ENCODE results near the gene FAIM2. TPM values are rescaled to one million over a fixed set of nuclear protein-coding genes. Genes with fewer than 3 reads are reported as not detected.

Gene FAIM2
- total RNA-seq, 2 donors from 2014 or later, result 2.8 TPM

GRCh38 chr12:49828133-49829091 is 75.3 kb downstream of the FAIM2 start, which contains the start of gene NCKAP5L:
TSS of gene NCKAP5L (minus strand) at chr12:49828413. CDS start at chr12:49804044, 24,369 bp downstream.
- no peaks in the 10 kb centered on the region for H3K9me3 ChIP-seq
- TF ChIP-seq, protein P1, sequence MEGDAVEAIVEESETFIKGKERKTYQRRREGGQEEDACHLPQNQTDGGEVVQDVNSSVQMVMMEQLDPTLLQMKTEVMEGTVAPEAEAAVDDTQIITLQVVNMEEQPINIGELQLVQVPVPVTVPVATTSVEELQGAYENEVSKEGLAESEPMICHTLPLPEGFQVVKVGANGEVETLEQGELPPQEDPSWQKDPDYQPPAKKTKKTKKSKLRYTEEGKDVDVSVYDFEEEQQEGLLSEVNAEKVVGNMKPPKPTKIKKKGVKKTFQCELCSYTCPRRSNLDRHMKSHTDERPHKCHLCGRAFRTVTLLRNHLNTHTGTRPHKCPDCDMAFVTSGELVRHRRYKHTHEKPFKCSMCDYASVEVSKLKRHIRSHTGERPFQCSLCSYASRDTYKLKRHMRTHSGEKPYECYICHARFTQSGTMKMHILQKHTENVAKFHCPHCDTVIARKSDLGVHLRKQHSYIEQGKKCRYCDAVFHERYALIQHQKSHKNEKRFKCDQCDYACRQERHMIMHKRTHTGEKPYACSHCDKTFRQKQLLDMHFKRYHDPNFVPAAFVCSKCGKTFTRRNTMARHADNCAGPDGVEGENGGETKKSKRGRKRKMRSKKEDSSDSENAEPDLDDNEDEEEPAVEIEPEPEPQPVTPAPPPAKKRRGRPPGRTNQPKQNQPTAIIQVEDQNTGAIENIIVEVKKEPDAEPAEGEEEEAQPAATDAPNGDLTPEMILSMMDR (IDR thresholded peaks at IDR 0.05), result no peak
- H3K27me3 ChIP-seq (replicated peaks; ENCODE audit: insufficient read depth), result no peaks in the 10 kb centered on the region
- peaks cover 31 to 48% of the 10 kb centered on the region in 2 donors for H3K4me1 ChIP-seq (ENCODE audit: control insufficient read depth in 1 of 2, low read depth in 2 of 2)
- DNase-seq (ENCODE audit: low spot score) (peak; percentile 93), ATAC-seq (ENCODE audit: insufficient number of reproducible peaks, low FRiP score, low read depth) (peak; percentile 96)
- peak within 1 kb of the TSS; percentile 88 to 93 for H3K27ac ChIP-seq
- H3K4me3 ChIP-seq, result peak within 1 kb of the TSS; percentile 94
- no peaks in the 10 kb centered on the region for H3K36me3 ChIP-seq

DNA sequence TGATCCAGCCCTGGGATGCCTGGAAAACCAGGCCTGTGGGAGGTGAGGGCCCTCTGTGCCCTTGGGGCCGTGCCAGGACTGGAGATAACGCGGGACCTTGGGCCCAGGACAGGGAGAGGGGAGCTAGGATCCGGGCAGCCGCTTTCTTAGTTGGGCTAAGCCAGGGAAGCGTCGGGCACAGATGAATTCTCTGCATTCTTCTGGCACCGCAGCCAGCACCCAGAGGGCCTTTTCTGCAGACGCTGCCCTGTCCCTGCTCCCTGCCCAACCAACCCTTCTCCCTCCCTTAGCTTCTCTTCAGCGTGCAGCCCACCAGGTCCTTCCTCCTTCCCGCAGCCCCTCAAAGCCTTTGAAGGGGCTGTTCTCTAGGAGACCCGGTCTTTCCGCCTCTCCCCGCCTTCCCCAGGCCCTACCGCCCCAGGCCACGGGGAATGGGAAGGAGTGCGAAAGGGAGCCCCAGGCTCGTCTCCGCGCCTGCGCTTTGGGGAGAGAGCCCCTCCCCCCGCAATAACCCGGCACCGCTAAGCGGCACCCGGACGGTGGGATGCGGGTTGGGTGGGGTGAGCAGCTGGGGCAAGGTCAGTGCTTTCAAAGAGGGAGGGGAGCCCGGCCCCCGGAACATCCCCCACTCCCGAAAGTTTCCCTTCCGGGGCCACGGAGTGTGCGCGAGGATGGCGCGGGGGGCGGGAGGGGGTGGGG is 76.2 kb downstream of the FAIM2 start:
- Histone ChIP-seq H3K27me3 (replicated peaks; ENCODE audit: insufficient read depth) (no peaks in the 10 kb centered on the region), H3K36me3 (peaks cover 1% of the 10 kb centered on the region), H3K27ac (peak overlapping the region; percentile 88 to 93), H3K4me3 (peak overlapping the region; percentile 94), H3K9me3 (no peaks in the 10 kb centered on the region), H3K4me1 (ENCODE audit: control insufficient read depth in 1 of 2, low read depth in 2 of 2) (peaks cover 31 to 56% of the 10 kb centered on the region in 2 donors)
- TF ChIP-seq, protein P1 (IDR thresholded peaks at IDR 0.05), result no peak
- ATAC-seq (ENCODE audit: insufficient number of reproducible peaks, low FRiP score, low read depth), result peak; percentile 29
- no peak for DNase-seq (ENCODE audit: low spot score)

- H3K27ac ChIP-seq, result peak overlapping the region; percentile 88 to 93
- no peaks in the 10 kb centered on the region for H3K27me3 ChIP-seq (replicated peaks; ENCODE audit: insufficient read depth)
- TF ChIP-seq, protein P1 (IDR thresholded peaks at IDR 0.05), result no peak
- ATAC-seq (ENCODE audit: insufficient number of reproducible peaks, low FRiP score, low read depth), result no peak
- H3K4me3 ChIP-seq, result peak overlapping the region; percentile 94
- H3K36me3 ChIP-seq, result peaks cover 7% of the 10 kb centered on the region
- peaks cover 31 to 57% of the 10 kb centered on the region in 2 donors for H3K4me1 ChIP-seq (ENCODE audit: control insufficient read depth in 1 of 2, low read depth in 2 of 2)
- H3K9me3 ChIP-seq, result no peaks in the 10 kb centered on the region
- no peak for DNase-seq (ENCODE audit: low spot score)
These were observed 76.7 kb downstream of the FAIM2 start for GRCh38 chr12:49827051-49827400.

DNA sequence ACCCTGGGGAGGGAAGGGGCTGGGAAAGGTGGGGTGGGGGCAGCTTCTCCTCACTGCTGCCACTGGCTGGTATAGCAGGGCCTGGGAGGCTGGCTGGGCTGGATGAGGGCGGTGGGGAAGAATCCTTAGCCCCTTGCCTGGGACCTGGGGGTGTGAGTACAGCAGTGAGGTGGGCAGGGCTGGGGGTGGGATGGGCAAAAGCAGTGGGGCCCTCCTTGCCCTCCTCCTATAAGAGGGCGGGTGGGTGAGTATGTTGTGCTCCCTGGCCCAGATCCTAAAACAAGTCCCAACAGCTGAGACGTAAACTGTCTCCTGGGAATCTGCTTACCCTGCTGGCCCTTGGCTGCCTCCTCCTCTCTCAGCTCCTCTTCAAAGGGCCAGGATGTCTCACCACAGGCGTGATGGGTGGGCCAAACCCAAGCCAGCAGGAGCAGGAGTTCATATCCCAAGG is 77.7 kb downstream of the FAIM2 start:
- peaks cover 39 to 57% of the 10 kb centered on the region in 2 donors for H3K4me1 ChIP-seq (ENCODE audit: control insufficient read depth in 1 of 2, low read depth in 2 of 2)
- TF ChIP-seq, protein P1 (IDR thresholded peaks at IDR 0.05), result no peak
- no peaks in the 10 kb centered on the region for H3K27me3 ChIP-seq (replicated peaks; ENCODE audit: insufficient read depth)
- ATAC-seq (ENCODE audit: insufficient number of reproducible peaks, low FRiP score, low read depth) (no peak), DNase-seq (ENCODE audit: low spot score) (no peak)
- H3K4me3 ChIP-seq, result peak overlapping the region; percentile 94
- H3K27ac ChIP-seq, result peak overlapping the region in 1 of 2 donors; percentile 88
- peaks cover 12% of the 10 kb centered on the region for H3K36me3 ChIP-seq
- no peaks in the 10 kb centered on the region for H3K9me3 ChIP-seq

All from thoracic aorta (tissue), 2 donors.